NB4 (cell line): Measurements from ENCODE around the gene ZFYVE1.

Experiments
- DNase-seq: peaks from one replicate; pipeline ENCODE4 v3.0.0; 2010; ENCODE audit warnings: low read depth
- H3K4me3 ChIP-seq: one replicate; pipeline ENCODE4 v1.5.1; 2011; ENCODE audit warnings: mild to moderate bottlenecking, low read depth, low read length, moderate library complexity
- CTCF ChIP-seq: IDR thresholded peaks from one replicate; pipeline ENCODE4 v1.5.1; 2012; ENCODE audit warnings: low read depth, low read length
- MAX ChIP-seq: IDR thresholded peaks from 2 replicates; pipeline ENCODE4 v1.6.1; 2011; ENCODE audit warnings: low read depth, low read length
- MYC ChIP-seq: IDR thresholded peaks from 2 replicates; pipeline ENCODE4 v1.6.1; 2011; ENCODE audit warnings: low read depth, low read length
- POLR2A ChIP-seq: IDR thresholded peaks from 2 replicates; pipeline ENCODE4 v1.6.1; 2011; ENCODE audit warnings: mild to moderate bottlenecking; ENCODE audit not compliant: insufficient read length; ENCODE audit errors: extremely low read depth

Gene ZFYVE1

GRCh38 chr14:72929316-72930080 lies 97.4 kb downstream of the ZFYVE1 start:
- DNase-seq = no peak
- TF ChIP-seq CTCF = no peak
- no peak for TF ChIP-seq MAX
- no peak for TF ChIP-seq MYC
- TF ChIP-seq POLR2A = no peak
- H3K4me3 ChIP-seq = no peak overlapping the region

- no peak for DNase-seq
- TF ChIP-seq CTCF (no peak), MAX (no peak), POLR2A (no peak), MYC (no peak)
- H3K4me3 ChIP-seq = no peak overlapping the region
Observed at GRCh38 chr14:72928872-72929271, 98.0 kb downstream of the ZFYVE1 start.

- peak; percentile 70; the same call in 1 of the 2 replicates for TF ChIP-seq MYC
- no peak for TF ChIP-seq POLR2A
- peak; percentile 88 for TF ChIP-seq MAX
- TF ChIP-seq CTCF = no peak
- peak within 1 kb of the TSS; percentile 80 for H3K4me3 ChIP-seq
- peak; percentile 98 for DNase-seq
Observed at GRCh38 chr14:72926292-72927028, 100.4 kb downstream of the ZFYVE1 start, which contains the start of gene DCAF4. TSS of gene DCAF4 (plus strand) at chr14:72926464. CDS start at chr14:72937979, 11,515 bp downstream.

GRCh38 chr14:72925815-72926291 lies 101.1 kb downstream of the ZFYVE1 start:
- no peak overlapping the region for H3K4me3 ChIP-seq
- no peak for DNase-seq
- TF ChIP-seq CTCF = no peak
- TF ChIP-seq MYC = no peak; the same call in 1 of the 2 replicates
- TF ChIP-seq POLR2A = no peak
- no peak for TF ChIP-seq MAX

GRCh38 chr14:72925171-72925759 lies 101.6 kb downstream of the ZFYVE1 start:
- no peak for DNase-seq
- no peak for TF ChIP-seq CTCF
- no peak for TF ChIP-seq MYC
- TF ChIP-seq MAX = no peak
- no peak for TF ChIP-seq POLR2A
- no peak overlapping the region for H3K4me3 ChIP-seq
